K562 (cell line): ENCODE measurements around the gene RHBG. TPM values are rescaled to one million over a fixed set of nuclear protein-coding genes. Genes with fewer than 3 reads are reported as not detected.

Source experiments
- ATF7 ChIP-seq: fragments of 450-650 bp; IDR thresholded peaks from 2 replicates; pipeline ENCODE4 v1.7.1; 2014; ENCODE audit warnings: mild to moderate bottlenecking, moderate library complexity
- CEBPZ ChIP-seq: fragments of 150-350 bp; IDR thresholded peaks from 2 replicates; pipeline ENCODE4 v1.6.1; 2014; ENCODE audit warnings: low read depth, mild to moderate bottlenecking, low read length, borderline replicate concordance
- E2F5 ChIP-seq: sonication (generic); formaldehyde crosslinking; IDR thresholded peaks from 2 replicates; pipeline ENCODE4 v1.8.0; 2022; ENCODE audit warnings: mild to moderate bottlenecking, missing genetic modification reagents
- EGR1 ChIP-seq: fragments of 450-650 bp; conservative IDR thresholded peaks from 2 replicates; pipeline ENCODE4 v1.6.1; 2017; ENCODE audit warnings: mild to moderate bottlenecking
- LARP7 ChIP-seq: fragments of 450-650 bp; IDR thresholded peaks from 2 replicates; pipeline ENCODE4 v1.6.1; 2016
- PYGO2 ChIP-seq: fragments of 450-650 bp; IDR thresholded peaks from 2 replicates; pipeline ENCODE4 v1.6.1; 2016; ENCODE audit warnings: mild to moderate bottlenecking, missing genetic modification characterization, moderate library complexity, missing compliant biosample characterization
- RNF219 ChIP-seq: fragments of 250-450 bp; sonication (Bioruptor Pico); IDR thresholded peaks from 2 replicates; pipeline ENCODE4 v1.5.0; 2022; ENCODE audit warnings: mild to moderate bottlenecking
- ZBTB11 ChIP-seq, 3 experiments: fragments of 200-800 bp in 1 of 3; fragments of 250-450 bp in 1 of 3; fragments of 450-650 bp in 1 of 3; sonication (Bioruptor Pico) in 1 of 3; sonication (Bioruptor generic) in 1 of 3; formaldehyde crosslinking in 1 of 3; IDR thresholded peaks; 2 replicates each; pipeline versions ENCODE4 v1.6.1 to v1.8.0; 2016 to 2022; ENCODE audit warnings: mild to moderate bottlenecking in 2 of 3, missing genetic modification characterization in 2 of 3, missing compliant biosample characterization in 1 of 3, moderate library complexity in 1 of 3
- ZBTB43 ChIP-seq: sonication (generic); formaldehyde crosslinking; IDR thresholded peaks from 2 replicates; pipeline ENCODE4 v1.8.0; 2023; ENCODE audit warnings: mild to moderate bottlenecking, missing genetic modification reagents
- ZNF232 ChIP-seq: sonication (generic); formaldehyde crosslinking; IDR thresholded peaks from 2 replicates; pipeline ENCODE4 v1.8.0; 2022; ENCODE audit warnings: mild to moderate bottlenecking, missing genetic modification reagents
- ZNF408 ChIP-seq: fragments of 250-450 bp; sonication (Bioruptor Pico); IDR thresholded peaks from 2 replicates; pipeline ENCODE4 v1.4.0; 2020; ENCODE audit warnings: low read depth, mild to moderate bottlenecking, moderate library complexity
- ZNF507 ChIP-seq: conservative IDR thresholded peaks from 2 replicates; pipeline ENCODE4 v1.6.1; 2017; ENCODE audit warnings: missing genetic modification characterization, missing compliant biosample characterization
- ZNF76 ChIP-seq: fragments of 250-450 bp; sonication (Bioruptor Pico); IDR thresholded peaks from 2 replicates; pipeline ENCODE4 v1.4.0; 2020; ENCODE audit warnings: mild to moderate bottlenecking, moderate library complexity, borderline replicate concordance
- polyA plus RNA-seq, 8 experiments: library from polyadenylated mRNA; depleted of rRNA in 4 of 8; stranded (reverse) in 5 of 8; unstranded in 3 of 8; fragments of >200 nt; fragmentation: Nextera tagmentation in 2 of 8; fragmentation: Illumina TruSeq in 1 of 8; extraction: Ambion mirVana in 2 of 8; extraction: Trizol in 1 of 8; gene quantifications; 2 replicates each; pipeline versions ENCODE4 v1.2.1 to v1.2.3, GENCODE V29; 2011 to 2014; ENCODE audit warnings: inconsistent platforms in 1 of 8, missing spikeins in 1 of 8
- total RNA-seq, 7 experiments: library from RNA; depleted of rRNA in 6 of 7; stranded (reverse); fragments of >200 nt in 6 of 7; fragmentation: Illumina TruSeq in 2 of 7; extraction: Trizol in 2 of 7; gene quantifications; 2 replicates each; pipeline versions ENCODE4 v1.2.1 to v1.2.3, GENCODE V29; 2011 to 2021; ENCODE audit warnings: low replicate concordance in 1 of 7

RHBG gene
- total and polyA plus RNA-seq, 9 of the 15 experiments (the other 6 are each of a cell fraction or from before 2014, with no cell fraction given): not detected

GRCh38 chr1:156338180-156338976 is 30.6 kb upstream of the RHBG start, which contains the start of the genes CCT3 and TSACC (continued):
- TF ChIP-seq CEBPZ (peak; percentile 40; the same call in 1 of the 2 replicates), ZBTB43 (CRISPR knock-in tag) (0 out of 2 replicates have a peak, but pooled peaks have one; percentile 22), ZNF507 (tag) (no peak), ATF7 (peak; percentile 63), EGR1 (no peak), LARP7 (no peak), E2F5 (no peak; the same call in 1 of the 2 replicates), RNF219 (CRISPR knock-in tag) (no peak), ZNF76 (CRISPR knock-in tag) (no peak), ZBTB11 (CRISPR knock-in tag; IDR thresholded peaks at IDR 0.05) (peak in 1 of 3 experiments; percentile 78; a peak in 2 of 6 replicates), ZNF232 (CRISPR knock-in tag) (no peak), ZNF408 (CRISPR knock-in tag) (no peak), PYGO2 (no peak)
